ENCODE data around the gene PDK4. TPM values are rescaled to one million over a fixed set of nuclear protein-coding genes. Genes with fewer than 3 reads are reported as not detected.
A peak's percentile ranks its signal among the peaks of the same experiment; 100 is the strongest.
"Not testable (repeated sequence)": the region's sequence is repeated elsewhere in the genome, so short reads cannot be mapped to it uniquely, and the experiment has no call there.

The PDK4 gene
- total and polyA plus RNA-seq, 2 donors (not counting 1 experiment from before 2014, with no cell fraction given), result 0.20 to 2.8 TPM

- H2AFZ ChIP-seq (ENCODE audit: low read length), result no peak overlapping the region
- H3K4me3 ChIP-seq (replicated peaks in 1 of 4; ENCODE audit: control extremely low read depth in 1 of 4, insufficient read depth in 1 of 4, low read depth in 3 of 4, low read length in 4 of 4), result no peak overlapping the region
- H4K20me1 ChIP-seq (ENCODE audit: control insufficient read depth, extremely low read depth, insufficient read depth, low read length), result no peaks in the 10 kb centered on the region
- no peaks in the 10 kb centered on the region for H3K9me3 ChIP-seq (ENCODE audit: control insufficient read depth, insufficient read depth, low read depth, low read length)
- no peaks in the 10 kb centered on the region for H3K36me3 ChIP-seq (ENCODE audit: control insufficient read depth, insufficient read depth, low read length)
- peak in 1 of 2 donors; percentile 39 for DNase-seq (ENCODE audit: low read depth in 2 of 2)
- no peak overlapping the region for H3K27ac ChIP-seq (ENCODE audit: insufficient read depth, low read length)
- TF ChIP-seq EZH2 (IDR thresholded peaks at IDR 0.05; ENCODE audit: low read length, missing control alignments), result no peak
- TF ChIP-seq CTCF (conservative IDR thresholded peaks at IDR 0.05 in 1 of 2, IDR thresholded peaks at IDR 0.05 in 1 of 2; ENCODE audit: low read depth in 1 of 2, low read length in 2 of 2), result no peak
- no peaks in the 10 kb centered on the region for H3K79me2 ChIP-seq (ENCODE audit: control insufficient read depth, insufficient read depth, low read length)
- no peaks in the 10 kb centered on the region for H3K27me3 ChIP-seq (ENCODE audit: control insufficient read depth, insufficient read depth, low read length)
- H3K4me1 ChIP-seq (ENCODE audit: control insufficient read depth, extremely low read depth, insufficient read depth, low read length), result peaks cover 5% of the 10 kb centered on the region
- no peak overlapping the region for H3K9ac ChIP-seq (ENCODE audit: insufficient read depth, low read length)
- no peak overlapping the region for H3K4me2 ChIP-seq (ENCODE audit: extremely low read depth, insufficient read depth, low read length)
Measured at GRCh38 chr7:95553939-95554338, 42.4 kb downstream of the PDK4 start.

DNA sequence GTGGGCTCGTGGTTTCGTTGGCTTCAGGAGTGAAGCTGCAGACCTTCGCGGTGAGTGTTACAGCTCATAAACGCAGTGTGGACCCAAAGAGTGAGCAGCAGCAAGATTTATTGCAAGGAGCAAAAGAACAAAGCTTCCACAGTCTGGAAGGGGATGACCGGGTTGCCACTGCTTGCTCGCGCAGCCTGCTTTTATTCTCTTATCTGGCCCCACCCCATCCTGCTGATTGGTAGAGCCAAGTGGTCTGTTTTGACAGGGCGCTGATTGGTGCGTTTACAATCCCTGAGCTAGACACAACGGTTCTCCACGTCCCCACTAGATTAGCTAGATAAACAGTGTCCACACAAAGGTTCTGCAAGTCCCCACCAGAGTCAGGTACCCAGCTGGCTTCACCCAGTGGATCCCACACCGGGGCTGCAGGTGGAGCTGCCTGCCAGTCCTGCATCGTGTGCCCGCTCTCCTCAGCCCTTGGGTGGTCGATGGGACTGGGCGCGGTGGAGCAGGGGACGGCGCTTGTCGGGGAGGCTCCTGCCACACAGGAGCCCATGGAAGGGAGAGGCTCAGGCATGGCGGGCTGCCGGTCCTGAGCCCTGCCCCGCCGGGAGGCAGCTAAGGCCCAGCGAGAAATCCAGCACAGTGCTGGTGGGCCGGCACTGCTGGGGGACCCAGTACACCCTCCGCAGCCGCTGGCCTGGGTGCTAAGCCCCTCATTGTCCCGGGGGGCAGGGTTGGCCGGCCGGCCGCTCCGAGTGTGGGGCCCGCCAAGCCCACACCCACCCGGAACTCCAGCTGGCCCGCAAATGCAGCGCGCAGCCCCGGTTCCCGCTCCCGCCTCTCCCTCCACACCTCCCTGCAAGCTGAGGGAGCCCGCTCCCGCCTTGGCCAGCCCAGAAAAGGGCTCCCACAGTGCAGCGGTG, 44.0 kb downstream of the PDK4 start:
- H4K20me1 ChIP-seq (ENCODE audit: control insufficient read depth, extremely low read depth, insufficient read depth, low read length); DNase-seq (ENCODE audit: low read depth in 2 of 2); H3K36me3 ChIP-seq (ENCODE audit: control insufficient read depth, insufficient read depth, low read length); H3K4me1 ChIP-seq (ENCODE audit: control insufficient read depth, extremely low read depth, insufficient read depth, low read length); H3K9ac ChIP-seq (ENCODE audit: insufficient read depth, low read length); H3K27me3 ChIP-seq (ENCODE audit: control insufficient read depth, insufficient read depth, low read length); H3K4me2 ChIP-seq (ENCODE audit: extremely low read depth, insufficient read depth, low read length); H3K79me2 ChIP-seq (ENCODE audit: control insufficient read depth, insufficient read depth, low read length); H2AFZ ChIP-seq (ENCODE audit: low read length); H3K9me3 ChIP-seq (ENCODE audit: control insufficient read depth, insufficient read depth, low read depth, low read length); H3K4me3 ChIP-seq (replicated peaks in 1 of 4; ENCODE audit: control extremely low read depth in 1 of 4, insufficient read depth in 1 of 4, low read depth in 3 of 4, low read length in 4 of 4); H3K27ac ChIP-seq (ENCODE audit: insufficient read depth, low read length): not testable (repeated sequence)

DNA sequence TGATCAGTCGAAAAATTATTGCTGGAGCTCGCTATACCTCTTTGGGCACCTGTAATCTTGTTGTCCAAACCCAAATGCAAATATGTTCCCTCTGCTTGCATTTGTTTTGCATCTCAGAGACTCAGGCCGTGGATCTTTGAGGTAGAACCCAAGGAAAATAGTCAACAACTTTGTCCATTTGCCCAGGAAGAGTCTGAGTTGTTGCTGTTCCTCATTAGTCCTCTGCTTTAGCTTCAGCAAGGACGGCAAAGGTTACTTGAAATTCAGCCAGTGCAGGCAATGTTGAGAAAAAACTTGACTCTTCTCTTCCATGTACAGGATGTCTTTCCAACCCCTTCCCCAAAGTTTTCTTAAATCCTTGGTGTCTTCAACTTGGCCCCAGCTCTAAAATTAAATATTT, 45.8 kb downstream of the PDK4 start:
- Histone ChIP-seq H2AFZ (ENCODE audit: low read length) (no peak overlapping the region), H3K4me3 (replicated peaks in 1 of 4; ENCODE audit: control extremely low read depth in 1 of 4, insufficient read depth in 1 of 4, low read depth in 3 of 4, low read length in 4 of 4) (no peak overlapping the region), H3K36me3 (ENCODE audit: control insufficient read depth, insufficient read depth, low read length) (no peaks in the 10 kb centered on the region), H3K27me3 (ENCODE audit: control insufficient read depth, insufficient read depth, low read length) (no peaks in the 10 kb centered on the region), H3K9ac (ENCODE audit: insufficient read depth, low read length) (no peak overlapping the region), H3K27ac (ENCODE audit: insufficient read depth, low read length) (no peak overlapping the region), H3K4me2 (ENCODE audit: extremely low read depth, insufficient read depth, low read length) (no peak overlapping the region), H3K79me2 (ENCODE audit: control insufficient read depth, insufficient read depth, low read length) (no peaks in the 10 kb centered on the region), H3K4me1 (ENCODE audit: control insufficient read depth, extremely low read depth, insufficient read depth, low read length) (peaks cover 5% of the 10 kb centered on the region), H4K20me1 (ENCODE audit: control insufficient read depth, extremely low read depth, insufficient read depth, low read length) (no peaks in the 10 kb centered on the region), H3K9me3 (ENCODE audit: control insufficient read depth, insufficient read depth, low read depth, low read length) (no peaks in the 10 kb centered on the region)
- DNase-seq (ENCODE audit: low read depth in 2 of 2), result no peak
- TF ChIP-seq CTCF (conservative IDR thresholded peaks at IDR 0.05 in 1 of 2, IDR thresholded peaks at IDR 0.05 in 1 of 2; ENCODE audit: low read depth in 1 of 2, low read length in 2 of 2) (no peak), EZH2 (IDR thresholded peaks at IDR 0.05; ENCODE audit: low read length, missing control alignments) (no peak)

Data from fibroblast of lung (primary cell).